Spleen (tissue), 11 donors: ENCODE data around the gene PSORS1C2. TPM values are rescaled to one million over a fixed set of nuclear protein-coding genes. Genes with fewer than 3 reads are reported as not detected.

Source experiments
- DNase-seq: peaks from one replicate; pipeline ENCODE4 v3.0.0-alpha.2; 2020
- H3K27ac ChIP-seq, 8 donors: fragments of 200-600 bp; sonication (generic) in 7 of 8; 1 replicate in 4 of 8; 2 replicates in 4 of 8; pipeline versions ENCODE4 v1.5.0 to v1.8.0; 2016 to 2021; ENCODE audit warnings: inconsistent platforms in 4 of 8, mild to moderate bottlenecking in 4 of 8, moderate library complexity in 1 of 8
- H3K27me3 ChIP-seq, 7 donors: fragments of 200-600 bp; sonication (generic) in 6 of 7; replicated peaks in 1 of 7; 1 replicate in 4 of 7; 2 replicates in 3 of 7; pipeline versions ENCODE4 v1.5.0 to v1.8.0; 2016 to 2021; ENCODE audit warnings: inconsistent platforms in 3 of 7, mild to moderate bottlenecking in 1 of 7
- H3K36me3 ChIP-seq, 6 donors: fragments of 200-600 bp; sonication (generic) in 5 of 6; 1 replicate in 4 of 6; 2 replicates in 2 of 6; pipeline versions ENCODE4 v1.5.0 to v1.8.0; 2016 to 2021; ENCODE audit warnings: inconsistent platforms in 2 of 6
- H3K4me1 ChIP-seq, 6 donors: fragments of 200-600 bp; sonication (generic) in 5 of 6; 1 replicate in 3 of 6; 2 replicates in 3 of 6; pipeline versions ENCODE4 v1.5.0 to v1.8.0; 2016 to 2021; ENCODE audit warnings: inconsistent platforms in 3 of 6
- H3K4me3 ChIP-seq, 8 donors: fragments of 200-600 bp; sonication (generic) in 7 of 8; 1 replicate in 4 of 8; 2 replicates in 4 of 8; pipeline versions ENCODE4 v1.5.0 to v1.8.0; 2016 to 2021; ENCODE audit warnings: inconsistent platforms in 4 of 8, mild to moderate bottlenecking in 4 of 8, moderate library complexity in 2 of 8
- H3K9me3 ChIP-seq, 8 donors: fragments of 200-600 bp; sonication (generic) in 7 of 8; 1 replicate in 4 of 8; 2 replicates in 4 of 8; pipeline versions ENCODE4 v1.5.0 to v1.8.0; 2016 to 2021; ENCODE audit warnings: inconsistent platforms in 4 of 8
- POLR2A ChIP-seq, 3 donors: fragments of 450-650 bp; IDR thresholded peaks; one replicate each; pipeline ENCODE4 v1.5.1; 2017; ENCODE audit warnings: antibody characterized with exemption in 3 of 3, mild to moderate bottlenecking in 1 of 3
- POLR2AphosphoS5 ChIP-seq, 3 donors: sonication (generic); formaldehyde crosslinking; IDR thresholded peaks; one replicate each; pipeline ENCODE4 v1.5.1; 2017; ENCODE audit warnings: antibody characterized with exemption in 3 of 3
- WGBS, 5 donors: extraction: QIAGEN DNeasy Blood & Tissue Kit in 3 of 5; methylation state at CpG; one replicate each; pipeline versions ENCODE4 v1.1.5 to v1.1.7; 2013 to 2018; 5-methylcytosine and 5-hydroxymethylcytosine counted together
- intact Hi-C: fragments of 100-400 bp; cut with DNase I; formaldehyde crosslinking; loops from one replicate; pipeline ENCODE4 v1.15.0; 2023; ENCODE audit warnings: low total_unique reads
- polyA plus RNA-seq, 3 donors: library from polyadenylated mRNA; stranded (reverse); fragments of 200-250 nt; gene quantifications; one replicate each; pipeline ENCODE4 v1.2.1, GENCODE V29; 2013
- total RNA-seq, 7 donors: library from RNA; depleted of rRNA in 3 of 7; stranded (reverse); fragments of >200 nt in 3 of 7; fragmentation: NEBNext Ultra II Directional in 4 of 7; extraction: Animal tissue kit (Norgen Biotek cat#: 25700) in 4 of 7; gene quantifications; one replicate each; pipeline versions ENCODE4 v1.1.0 to v1.2.1, GENCODE V29; 2016 to 2021
- TF ChIP-seq, protein P1 (sequence below), 11 experiments: fragments of 200-600 bp in 7 of 11; fragments of 450-650 bp in 4 of 11; sonication (generic) in 4 of 11; IDR thresholded peaks in 8 of 11; conservative IDR thresholded peaks in 3 of 11; 1 replicate in 7 of 11; 2 replicates in 4 of 11; pipeline versions ENCODE4 v1.4.0 to v1.8.0; 2016 to 2021; ENCODE audit warnings: antibody characterized with exemption in 11 of 11, inconsistent platforms in 4 of 11, mild to moderate bottlenecking in 1 of 11
- donor health status: healthy with polysubstance abuse.
- donor health status: DM: no; HTN: no; CAD: no; lungs with moderate emphysema.
- donor health status: DM: no; HTN: no; CAD: no.
- donor health status: Bipolar disorder and iron deficiency.
- donor health status: healthy.
- donor health status: DM: no; HTN: no; CAD: no.
- donor health status: DM: yes; HTN: yes; CAD: no.

Gene PSORS1C2
- total and polyA plus RNA-seq, 10 donors: not detected

DNA sequence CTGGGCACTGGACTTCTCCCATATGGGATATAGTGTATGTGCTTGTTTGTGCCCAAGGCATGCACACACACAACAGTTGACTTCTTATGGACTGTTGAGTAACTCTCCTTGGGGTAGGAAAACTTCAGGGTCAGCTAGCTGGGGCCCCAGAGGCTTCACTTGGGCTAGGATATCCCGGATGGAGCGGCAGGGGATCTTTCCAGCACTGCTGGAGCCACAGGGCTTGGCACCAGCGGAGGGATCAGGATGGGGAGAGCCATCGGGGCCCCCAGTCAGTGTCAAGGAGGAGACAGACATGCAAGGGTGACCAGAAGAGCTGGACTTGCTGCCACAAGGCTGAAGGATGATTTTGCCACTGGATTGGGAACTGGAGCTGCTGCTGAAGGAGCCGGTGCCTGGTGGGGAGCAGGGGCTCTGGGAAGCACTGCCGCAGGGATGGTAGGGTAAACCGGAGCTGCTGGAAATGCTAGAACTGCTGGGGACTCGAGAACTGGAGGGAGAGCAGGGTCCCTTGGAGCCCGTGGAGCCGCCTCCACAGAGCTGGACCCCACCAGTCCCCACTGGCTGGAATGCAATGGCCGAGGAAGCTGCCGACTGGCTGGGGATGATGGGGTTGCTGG, 22.8 kb downstream of the PSORS1C2 start:
- H3K27ac ChIP-seq: peak overlapping the region in 2 of 8 donors; percentile 38 to 57

DNA sequence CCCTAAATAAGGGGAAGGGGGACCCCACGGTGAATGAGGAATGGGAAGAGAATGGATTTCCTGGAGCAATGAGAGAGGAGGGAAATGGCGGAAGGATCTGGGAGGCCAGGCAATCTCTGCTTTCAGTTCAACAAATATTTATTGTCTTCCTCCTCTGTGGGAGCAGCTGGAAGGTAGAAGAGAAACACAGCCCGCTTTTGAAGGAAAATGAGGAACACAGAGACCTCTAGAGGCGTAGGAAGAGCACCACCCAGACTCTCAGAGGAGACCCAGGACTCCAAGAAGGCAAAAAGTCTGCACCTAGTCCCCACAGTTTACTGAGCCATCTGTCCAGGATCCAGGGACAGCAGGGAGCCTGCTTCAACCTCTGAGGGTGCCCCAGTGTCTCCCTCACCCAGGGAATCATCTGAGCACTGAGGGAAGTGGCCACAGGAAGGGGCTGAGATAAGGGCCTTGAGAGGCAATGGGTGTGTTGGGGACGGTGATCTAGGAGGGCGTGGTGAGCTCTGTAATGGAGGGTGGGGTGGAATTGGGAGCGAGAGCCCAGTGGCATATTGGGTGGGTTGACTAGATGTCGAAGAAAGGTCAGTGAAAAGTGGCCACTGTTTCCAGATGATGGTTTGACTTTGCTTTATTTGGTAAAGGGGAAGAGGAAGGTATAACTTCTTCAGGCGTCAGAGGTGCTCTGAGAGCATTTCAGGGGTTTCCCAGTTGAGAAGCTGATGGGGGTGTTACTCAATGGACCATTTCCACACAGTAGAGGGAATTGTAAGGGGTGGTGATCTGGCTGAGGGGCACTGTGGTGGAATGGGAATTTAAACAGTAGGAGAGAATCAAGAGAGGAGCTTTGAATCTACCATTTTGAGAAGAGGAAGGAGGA, 23.7 kb downstream of the PSORS1C2 start:
- peaks cover 0 to 22% (median 0%) of the 10 kb centered on the region in 6 donors for H3K4me1 ChIP-seq
- intact Hi-C loops: no loop called here
- TF ChIP-seq, protein P1, sequence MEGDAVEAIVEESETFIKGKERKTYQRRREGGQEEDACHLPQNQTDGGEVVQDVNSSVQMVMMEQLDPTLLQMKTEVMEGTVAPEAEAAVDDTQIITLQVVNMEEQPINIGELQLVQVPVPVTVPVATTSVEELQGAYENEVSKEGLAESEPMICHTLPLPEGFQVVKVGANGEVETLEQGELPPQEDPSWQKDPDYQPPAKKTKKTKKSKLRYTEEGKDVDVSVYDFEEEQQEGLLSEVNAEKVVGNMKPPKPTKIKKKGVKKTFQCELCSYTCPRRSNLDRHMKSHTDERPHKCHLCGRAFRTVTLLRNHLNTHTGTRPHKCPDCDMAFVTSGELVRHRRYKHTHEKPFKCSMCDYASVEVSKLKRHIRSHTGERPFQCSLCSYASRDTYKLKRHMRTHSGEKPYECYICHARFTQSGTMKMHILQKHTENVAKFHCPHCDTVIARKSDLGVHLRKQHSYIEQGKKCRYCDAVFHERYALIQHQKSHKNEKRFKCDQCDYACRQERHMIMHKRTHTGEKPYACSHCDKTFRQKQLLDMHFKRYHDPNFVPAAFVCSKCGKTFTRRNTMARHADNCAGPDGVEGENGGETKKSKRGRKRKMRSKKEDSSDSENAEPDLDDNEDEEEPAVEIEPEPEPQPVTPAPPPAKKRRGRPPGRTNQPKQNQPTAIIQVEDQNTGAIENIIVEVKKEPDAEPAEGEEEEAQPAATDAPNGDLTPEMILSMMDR (IDR thresholded peaks at IDR 0.05 in 8 of 11, conservative IDR thresholded peaks at IDR 0.05 in 3 of 11): peak in 1 of 11 experiments; percentile 21
- TF ChIP-seq POLR2A (IDR thresholded peaks at IDR 0.05): no peak
- peak overlapping the region in 4 of 8 donors; percentile 5 to 57 (median 40) for H3K27ac ChIP-seq
- H3K4me3 ChIP-seq: peak overlapping the region in 1 of 8 donors; percentile 7
- H3K27me3 ChIP-seq: peaks cover 0 to 37% (median 0%) of the 10 kb centered on the region in 7 donors
- no peaks in the 10 kb centered on the region for H3K36me3 ChIP-seq
- 44 to 50% (median 49%) methylated on average over 9 of the region's 9 CpGs for WGBS, 5 donors
- no peaks in the 10 kb centered on the region for H3K9me3 ChIP-seq
- peak; percentile 9 for DNase-seq

More for the DNA sequence above, 22.8 kb downstream of the PSORS1C2 start:
- DNase-seq: peak; percentile 57
- H3K9me3 ChIP-seq: no peaks in the 10 kb centered on the region
- H3K36me3 ChIP-seq: no peaks in the 10 kb centered on the region
- no peak overlapping the region for H3K4me3 ChIP-seq
- H3K27me3 ChIP-seq: peaks cover 0 to 33% (median 0%) of the 10 kb centered on the region in 7 donors
- TF ChIP-seq POLR2A (IDR thresholded peaks at IDR 0.05): no peak
- TF ChIP-seq, protein P1 (IDR thresholded peaks at IDR 0.05 in 8 of 11, conservative IDR thresholded peaks at IDR 0.05 in 3 of 11): no peak
- no peak for TF ChIP-seq POLR2AphosphoS5 (IDR thresholded peaks at IDR 0.05)
- intact Hi-C loops: no loop called here
- 85 to 96% (median 94%) methylated on average over 12 of the region's 12 CpGs for WGBS, 5 donors
- H3K4me1 ChIP-seq: peaks cover 0 to 22% (median 0%) of the 10 kb centered on the region in 6 donors

DNA sequence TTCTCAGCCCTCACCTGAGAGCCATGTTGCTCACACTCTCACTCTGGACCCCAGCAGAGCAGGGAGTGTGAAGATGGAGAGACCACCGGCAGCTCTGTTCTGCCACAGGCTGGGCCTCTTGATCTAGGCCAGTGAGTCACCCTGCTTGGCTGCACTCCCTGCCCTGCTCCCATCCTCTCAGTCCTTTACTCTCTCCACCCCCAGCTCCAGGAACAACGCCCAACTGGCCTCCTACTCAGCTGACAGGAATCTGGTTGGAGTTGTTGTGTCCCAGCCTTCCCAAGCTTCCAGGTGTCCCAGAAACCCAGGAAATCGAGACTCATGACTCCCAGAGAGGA, 24.4 kb downstream of the PSORS1C2 start, which contains the start of gene PSORS1C1:
Gene PSORS1C1 (plus strand): TSS at position 260 of the 338 bp plus-strand sequence. CDS start 14,833 bp downstream, outside the sequence.
- TF ChIP-seq, protein P1 (IDR thresholded peaks at IDR 0.05 in 8 of 11, conservative IDR thresholded peaks at IDR 0.05 in 3 of 11): no peak
- peak in 1 of 3 donors; percentile 26 for TF ChIP-seq POLR2AphosphoS5 (IDR thresholded peaks at IDR 0.05)
- no peak for TF ChIP-seq POLR2A (IDR thresholded peaks at IDR 0.05)
- intact Hi-C loops: no loop called here
- H3K27me3 ChIP-seq: peaks cover 0 to 40% (median 0%) of the 10 kb centered on the region in 7 donors
- peak; percentile 63 for DNase-seq
- H3K4me1 ChIP-seq: peaks cover 0 to 22% (median 0%) of the 10 kb centered on the region in 6 donors
- H3K9me3 ChIP-seq: no peaks in the 10 kb centered on the region
- 29 to 75% (median 41%) methylated on average over 3 of the region's 3 CpGs for WGBS, 5 donors
- H3K36me3 ChIP-seq: no peaks in the 10 kb centered on the region
- peak within 1 kb of the TSS in 1 of 8 donors; percentile 7 for H3K4me3 ChIP-seq
- H3K27ac ChIP-seq: peak within 1 kb of the TSS in 4 of 8 donors; percentile 5 to 57 (median 40)
